Stomach (tissue), 4 donors: ENCODE results near the gene CTIF.

Experiments used
- EP300 ChIP-seq: sonication (generic); formaldehyde crosslinking; IDR thresholded peaks from one replicate; pipeline ENCODE4 v1.6.1; 2017; ENCODE audit warnings: antibody characterized with exemption
- POLR2AphosphoS5 ChIP-seq, 3 donors: sonication (generic); formaldehyde crosslinking; IDR thresholded peaks; one replicate each; pipeline ENCODE4 v1.6.1; 2016; ENCODE audit warnings: antibody characterized with exemption in 3 of 3
- TF ChIP-seq, protein P1 (sequence below), 7 experiments: fragments of 450-650 bp in 4 of 7; fragments of 200-600 bp in 3 of 7; sonication (generic) in 3 of 7; IDR thresholded peaks; one replicate each; pipeline ENCODE4 v1.5.1; 2016 to 2019; ENCODE audit warnings: antibody characterized with exemption in 7 of 7, control low read depth in 2 of 7, mild to moderate bottlenecking in 1 of 7

DNA sequence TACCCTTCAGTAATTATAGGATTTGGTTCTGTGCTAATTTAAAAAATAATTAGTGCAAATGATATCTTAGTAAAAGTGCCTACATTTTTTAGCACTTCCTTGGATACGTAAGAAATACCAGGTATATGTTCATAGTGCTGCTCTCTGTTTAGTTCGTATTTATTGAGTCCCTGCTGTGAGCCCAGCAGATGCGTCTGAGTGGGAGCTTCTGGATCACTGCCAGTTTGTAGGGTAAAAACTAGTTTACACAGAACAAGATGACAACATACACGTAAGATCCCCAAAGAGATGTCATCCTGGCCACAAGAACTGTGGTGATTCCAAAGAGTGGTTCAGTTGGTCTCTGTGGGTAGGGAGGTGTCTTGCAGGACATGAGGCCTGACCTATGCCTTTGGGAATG is 103.2 kb downstream of the CTIF start:
- TF ChIP-seq, protein P1, sequence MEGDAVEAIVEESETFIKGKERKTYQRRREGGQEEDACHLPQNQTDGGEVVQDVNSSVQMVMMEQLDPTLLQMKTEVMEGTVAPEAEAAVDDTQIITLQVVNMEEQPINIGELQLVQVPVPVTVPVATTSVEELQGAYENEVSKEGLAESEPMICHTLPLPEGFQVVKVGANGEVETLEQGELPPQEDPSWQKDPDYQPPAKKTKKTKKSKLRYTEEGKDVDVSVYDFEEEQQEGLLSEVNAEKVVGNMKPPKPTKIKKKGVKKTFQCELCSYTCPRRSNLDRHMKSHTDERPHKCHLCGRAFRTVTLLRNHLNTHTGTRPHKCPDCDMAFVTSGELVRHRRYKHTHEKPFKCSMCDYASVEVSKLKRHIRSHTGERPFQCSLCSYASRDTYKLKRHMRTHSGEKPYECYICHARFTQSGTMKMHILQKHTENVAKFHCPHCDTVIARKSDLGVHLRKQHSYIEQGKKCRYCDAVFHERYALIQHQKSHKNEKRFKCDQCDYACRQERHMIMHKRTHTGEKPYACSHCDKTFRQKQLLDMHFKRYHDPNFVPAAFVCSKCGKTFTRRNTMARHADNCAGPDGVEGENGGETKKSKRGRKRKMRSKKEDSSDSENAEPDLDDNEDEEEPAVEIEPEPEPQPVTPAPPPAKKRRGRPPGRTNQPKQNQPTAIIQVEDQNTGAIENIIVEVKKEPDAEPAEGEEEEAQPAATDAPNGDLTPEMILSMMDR (IDR thresholded peaks at IDR 0.05), result no peak
- TF ChIP-seq POLR2AphosphoS5 (IDR thresholded peaks at IDR 0.05) (no peak), EP300 (no peak)
